MM.1S (cell line): ENCODE data around the gene HIGD2A.

ENCODE experiments used
- EZH2 ChIP-seq: fragments of 300-600 bp; sonication (generic); optimal IDR thresholded peaks from 2 replicates; pipeline ENCODE3; 2017; ENCODE audit warnings: low read depth, mild to moderate bottlenecking, antibody characterized with exemption, low read length, mixed read lengths
- EZH2phosphoT487 ChIP-seq: fragments of 300-600 bp; sonication (generic); IDR thresholded peaks from 2 replicates; pipeline ENCODE4 v1.6.1; 2018; ENCODE audit warnings: antibody characterized with exemption, low read length
- TF ChIP-seq, protein P1 (sequence below): fragments of 300-600 bp; sonication (generic); IDR thresholded peaks from 2 replicates; pipeline ENCODE4 v1.5.1; 2016; ENCODE audit warnings: antibody characterized with exemption, low read length, mixed read lengths

- TF ChIP-seq, protein P1, sequence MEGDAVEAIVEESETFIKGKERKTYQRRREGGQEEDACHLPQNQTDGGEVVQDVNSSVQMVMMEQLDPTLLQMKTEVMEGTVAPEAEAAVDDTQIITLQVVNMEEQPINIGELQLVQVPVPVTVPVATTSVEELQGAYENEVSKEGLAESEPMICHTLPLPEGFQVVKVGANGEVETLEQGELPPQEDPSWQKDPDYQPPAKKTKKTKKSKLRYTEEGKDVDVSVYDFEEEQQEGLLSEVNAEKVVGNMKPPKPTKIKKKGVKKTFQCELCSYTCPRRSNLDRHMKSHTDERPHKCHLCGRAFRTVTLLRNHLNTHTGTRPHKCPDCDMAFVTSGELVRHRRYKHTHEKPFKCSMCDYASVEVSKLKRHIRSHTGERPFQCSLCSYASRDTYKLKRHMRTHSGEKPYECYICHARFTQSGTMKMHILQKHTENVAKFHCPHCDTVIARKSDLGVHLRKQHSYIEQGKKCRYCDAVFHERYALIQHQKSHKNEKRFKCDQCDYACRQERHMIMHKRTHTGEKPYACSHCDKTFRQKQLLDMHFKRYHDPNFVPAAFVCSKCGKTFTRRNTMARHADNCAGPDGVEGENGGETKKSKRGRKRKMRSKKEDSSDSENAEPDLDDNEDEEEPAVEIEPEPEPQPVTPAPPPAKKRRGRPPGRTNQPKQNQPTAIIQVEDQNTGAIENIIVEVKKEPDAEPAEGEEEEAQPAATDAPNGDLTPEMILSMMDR: no peak
- TF ChIP-seq EZH2: no peak
- no peak for TF ChIP-seq EZH2phosphoT487
These were observed 19.1 kb downstream of the HIGD2A start for GRCh38 chr5:176407456-176408251.
